ENCODE data around the gene DRD5. TPM values are rescaled to one million over a fixed set of nuclear protein-coding genes. Genes with fewer than 3 reads are reported as not detected.

DRD5 gene
- total RNA-seq, 1 donor from 2014 or later, result not detected

DNA sequence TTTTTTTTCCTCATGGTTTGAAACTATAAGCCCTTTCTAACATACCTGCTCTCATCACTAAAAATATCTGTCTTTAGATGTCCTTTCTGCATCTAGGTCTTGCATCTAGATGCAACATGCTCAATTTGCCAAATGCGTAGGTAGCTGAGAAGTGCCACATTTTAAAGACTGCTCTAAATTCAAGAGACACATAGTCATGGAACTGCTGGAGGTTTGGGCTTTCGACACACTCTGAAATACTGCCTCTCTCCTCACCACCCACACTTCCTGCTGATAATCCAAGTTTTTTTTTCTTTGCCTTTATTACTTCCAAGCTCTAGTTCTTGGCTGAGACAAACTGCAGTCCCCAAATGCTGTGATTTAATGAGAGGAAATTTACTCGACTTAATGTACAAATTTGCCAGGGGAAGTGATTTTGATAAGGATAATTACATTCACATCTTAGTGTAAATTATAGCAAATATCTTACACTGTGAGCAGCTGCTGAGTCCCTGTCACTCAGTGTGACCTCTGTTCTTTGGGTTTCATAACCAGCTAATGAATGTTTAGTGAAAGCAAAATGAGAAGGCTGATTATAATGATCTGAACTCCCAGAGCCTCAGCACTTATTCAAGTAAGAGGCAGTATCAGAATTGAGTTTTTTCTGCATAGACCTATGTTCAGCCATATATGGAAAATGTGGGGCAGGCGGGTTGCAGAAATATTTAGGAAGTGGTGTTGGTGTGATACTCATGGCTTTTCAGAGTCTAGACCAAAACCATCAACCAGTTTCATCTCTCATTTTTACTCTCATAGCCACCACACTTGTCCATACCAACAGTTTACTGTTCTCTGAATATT is 31.3 kb downstream of the DRD5 start:
- no peak for ATAC-seq
- DNase-seq (ENCODE audit: low spot score), result no peak

DNA sequence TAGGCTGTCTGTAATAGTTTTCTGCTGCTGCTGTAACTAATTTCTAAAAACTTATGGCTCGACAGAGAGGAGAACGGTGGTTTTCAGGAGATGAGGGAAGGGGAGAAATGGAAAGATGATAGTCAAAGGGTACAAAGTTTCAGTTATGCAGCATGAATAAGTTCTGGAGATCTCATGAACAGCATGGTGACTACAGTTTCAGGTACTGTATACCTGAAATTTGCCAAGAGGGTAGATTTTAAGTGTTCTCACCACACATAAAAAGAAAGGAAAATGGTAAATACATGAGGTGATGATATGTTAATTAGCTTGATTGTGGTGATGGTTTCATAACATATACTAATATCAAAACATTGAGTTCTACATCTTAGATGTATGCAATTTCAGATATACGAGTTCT is 34.9 kb downstream of the DRD5 start:
- ATAC-seq, result no peak
- no peak for DNase-seq (ENCODE audit: low spot score)

DNA sequence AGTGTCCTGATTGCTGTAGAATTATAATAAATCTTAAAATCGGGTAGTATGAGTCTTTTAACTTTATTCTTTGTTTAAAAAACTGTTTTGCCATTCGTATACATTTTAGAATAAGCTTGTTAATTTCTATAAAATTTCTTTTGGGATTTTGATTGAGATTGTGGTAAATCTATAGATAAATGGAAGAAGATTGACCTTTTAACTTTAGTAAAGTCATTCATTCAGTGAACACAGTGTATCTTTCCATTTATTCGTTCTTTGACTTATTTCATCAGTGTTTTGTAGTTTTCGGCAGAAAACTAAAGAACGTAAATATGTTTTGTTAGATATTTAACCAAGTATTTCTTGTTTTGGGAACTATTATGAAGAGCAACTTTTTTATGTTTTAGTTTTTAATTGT is 38.9 kb downstream of the DRD5 start:
- DNase-seq (ENCODE audit: low spot score), result no peak
- ATAC-seq, result no peak

DNA sequence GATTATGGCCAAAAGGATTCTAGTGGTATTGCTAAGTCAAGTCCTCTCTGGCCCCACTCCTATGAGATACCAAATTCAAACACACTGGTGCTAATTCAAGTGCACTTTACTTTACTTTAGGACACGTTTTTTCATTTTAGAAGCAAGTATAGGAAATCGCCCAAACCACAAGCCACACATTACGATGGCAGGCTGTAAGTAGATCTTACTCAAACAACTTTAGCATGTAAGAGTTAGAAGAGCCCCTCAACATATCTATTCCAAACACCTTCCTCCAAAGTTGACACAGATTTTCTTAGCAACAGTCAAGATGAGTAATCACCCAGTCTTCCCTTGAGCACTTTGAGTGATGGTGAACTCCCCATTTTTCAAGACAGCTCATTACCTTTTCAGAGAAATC is 43.6 kb downstream of the DRD5 start:
- no peak for ATAC-seq
- DNase-seq (ENCODE audit: low spot score), result no peak

DNA sequence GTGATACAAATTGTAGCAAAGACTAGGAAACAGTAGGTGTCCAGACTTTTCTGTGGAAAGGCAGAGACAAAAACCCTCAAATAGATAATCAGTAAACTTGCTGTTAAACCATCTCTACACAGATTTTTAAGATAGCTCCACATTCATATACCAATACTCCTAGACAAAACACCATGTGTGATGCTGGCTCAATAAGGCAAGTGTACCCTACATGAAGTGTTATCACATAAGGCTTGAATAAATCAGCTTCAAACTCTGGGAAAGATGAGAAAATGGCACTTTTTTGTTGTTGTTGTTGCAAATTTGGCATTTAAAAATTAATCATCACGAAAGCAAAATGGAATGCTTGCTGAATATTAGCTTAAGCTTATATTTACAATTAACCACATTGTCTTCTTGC is 45.1 kb downstream of the DRD5 start:
- ATAC-seq, result no peak
- DNase-seq (ENCODE audit: low spot score), result no peak

DNA sequence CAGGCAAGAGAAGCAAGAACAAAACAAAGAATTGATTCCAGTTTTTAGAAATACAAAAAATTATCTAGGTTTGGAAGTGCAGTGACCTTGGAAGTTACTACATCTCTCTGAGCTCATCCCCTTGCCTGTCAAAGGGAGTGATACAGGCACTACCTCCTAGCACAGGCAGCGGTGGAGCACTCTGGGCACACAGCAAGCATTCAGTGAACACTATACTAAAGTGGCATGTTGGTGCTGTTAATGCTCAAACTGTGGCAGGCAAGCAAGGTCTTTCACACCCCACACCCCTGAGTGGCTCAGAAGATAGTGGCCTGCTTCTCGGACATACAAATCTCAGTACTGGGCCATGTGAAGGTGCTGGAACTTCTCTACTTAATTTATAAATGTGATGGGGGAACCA is 51.2 kb downstream of the DRD5 start:
- no peak for DNase-seq (ENCODE audit: low spot score)
- ATAC-seq, result no peak

DNA sequence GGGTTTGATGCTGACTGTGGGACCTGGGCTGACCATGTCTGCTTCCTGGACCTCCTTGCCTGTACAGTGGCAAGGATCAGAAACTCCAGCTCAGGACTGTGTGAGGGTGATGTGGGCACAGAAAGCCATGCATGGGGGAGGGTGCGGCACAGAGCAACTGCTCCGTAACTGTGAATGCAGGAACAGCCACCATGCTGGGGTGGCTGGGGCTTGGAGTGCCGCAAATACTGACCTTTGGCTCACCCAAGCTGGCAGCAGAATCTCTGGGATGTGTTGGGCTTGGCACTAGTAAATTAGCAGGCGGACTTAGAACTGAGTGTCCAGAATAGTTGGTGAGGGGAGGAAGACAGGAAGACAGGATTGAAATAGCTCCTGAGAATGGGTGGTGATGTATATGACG is 52.0 kb downstream of the DRD5 start:
- ATAC-seq (peak; percentile 47), DNase-seq (ENCODE audit: low spot score) (no peak)

Other genes starting within 250 kb of the DRD5 start
- 21.7 TPM for gene SLC2A9, start 239.9 kb downstream of the DRD5 start, total RNA-seq